HepG2 (cell line): Measurements from ENCODE around the gene UBAC2. TPM values are rescaled to one million over a fixed set of nuclear protein-coding genes. Genes with fewer than 3 reads are reported as not detected.

Experiments used
- AGO1 ChIP-seq: fragments of 200-400 bp; formaldehyde crosslinking; IDR thresholded peaks from 2 replicates; pipeline ENCODE4 v1.6.1; 2017; ENCODE audit warnings: mild to moderate bottlenecking, low read depth, low read length, moderate library complexity; ENCODE audit not compliant: poor library complexity, severe bottlenecking
- ARNTL ChIP-seq: sonication (generic); formaldehyde crosslinking; IDR thresholded peaks from 2 replicates; pipeline ENCODE4 v1.4.0; 2020; ENCODE audit warnings: mild to moderate bottlenecking, missing genetic modification reagents
- ELF4 ChIP-seq: sonication (generic); formaldehyde crosslinking; IDR thresholded peaks from 2 replicates; pipeline ENCODE4 v1.5.0; 2020; ENCODE audit warnings: missing genetic modification reagents, mild to moderate bottlenecking, moderate library complexity, borderline replicate concordance
- FUBP1 ChIP-seq: sonication (generic); formaldehyde crosslinking; IDR thresholded peaks from 2 replicates; pipeline ENCODE4 v1.5.1; 2020; ENCODE audit warnings: missing genetic modification reagents, mild to moderate bottlenecking, borderline replicate concordance
- HOXA7 ChIP-seq: sonication (generic); formaldehyde crosslinking; IDR thresholded peaks from 2 replicates; pipeline ENCODE4 v1.8.1; 2022; ENCODE audit warnings: mild to moderate bottlenecking, missing genetic modification reagents, moderate library complexity
- KDM5B ChIP-seq: sonication (generic); formaldehyde crosslinking; IDR thresholded peaks from 2 replicates; pipeline ENCODE4 v1.4.0; 2020; ENCODE audit warnings: missing genetic modification reagents, mild to moderate bottlenecking, borderline replicate concordance
- NFKB2 ChIP-seq: sonication (generic); formaldehyde crosslinking; IDR thresholded peaks from 2 replicates; pipeline ENCODE4 v1.4.0; 2020; ENCODE audit warnings: missing genetic modification reagents, borderline replicate concordance
- NFKBIZ ChIP-seq: IDR thresholded peaks from 2 replicates; pipeline ENCODE4 v1.6.1; 2018; ENCODE audit warnings: missing genetic modification reagents, missing compliant biosample characterization
- SAP130 ChIP-seq: IDR thresholded peaks from 2 replicates; pipeline ENCODE4 v1.6.1; 2016; ENCODE audit warnings: low read depth
- SCMH1 ChIP-seq: sonication (generic); formaldehyde crosslinking; IDR thresholded peaks from 2 replicates; pipeline ENCODE4 v1.9.0; 2021; ENCODE audit warnings: missing genetic modification reagents, mild to moderate bottlenecking, borderline replicate concordance
- ZMYM4 ChIP-seq: sonication (generic); formaldehyde crosslinking; IDR thresholded peaks from 2 replicates; pipeline ENCODE4 v1.8.1; 2023; ENCODE audit warnings: mild to moderate bottlenecking, missing genetic modification reagents
- ZNF30 ChIP-seq: sonication (generic); formaldehyde crosslinking; IDR thresholded peaks from 2 replicates; pipeline ENCODE4 v1.5.0; 2020; ENCODE audit warnings: mild to moderate bottlenecking, missing genetic modification reagents
- ZNF788 ChIP-seq: sonication (generic); formaldehyde crosslinking; IDR thresholded peaks from 2 replicates; pipeline ENCODE4 v1.5.0; 2020; ENCODE audit warnings: mild to moderate bottlenecking, missing genetic modification reagents, borderline replicate concordance
- polyA plus RNA-seq, 8 experiments: library from polyadenylated mRNA; depleted of rRNA in 3 of 8; stranded (reverse) in 7 of 8; unstranded in 1 of 8; fragments of >200 nt; fragmentation: Illumina TruSeq in 4 of 8; extraction: Trizol in 4 of 8; gene quantifications; 2 replicates each; pipeline versions ENCODE4 v1.2.1 to v1.2.3, GENCODE V29; 2011 to 2016; ENCODE audit warnings: low read depth in 4 of 8, missing spikeins in 1 of 8, mixed read lengths in 1 of 8; ENCODE audit not compliant: insufficient read depth in 1 of 8
- total RNA-seq, 5 experiments: library from RNA; depleted of rRNA; stranded (reverse); fragments of >200 nt; fragmentation: Illumina TruSeq; extraction: Trizol; gene quantifications; 2 replicates each; pipeline ENCODE4 v1.2.3, GENCODE V29; 2016; ENCODE audit warnings: low read depth in 1 of 5
- TF ChIP-seq, protein P1 (sequence below): fragments of 450-650 bp; IDR thresholded peaks from 2 replicates; pipeline ENCODE4 v1.6.1; 2017; ENCODE audit warnings: mild to moderate bottlenecking

Gene UBAC2
- total and polyA plus RNA-seq, 2 of the 13 experiments (the other 11 are each of a cell fraction or from before 2014, with no cell fraction given) = 61.3 to 80.8 TPM

DNA sequence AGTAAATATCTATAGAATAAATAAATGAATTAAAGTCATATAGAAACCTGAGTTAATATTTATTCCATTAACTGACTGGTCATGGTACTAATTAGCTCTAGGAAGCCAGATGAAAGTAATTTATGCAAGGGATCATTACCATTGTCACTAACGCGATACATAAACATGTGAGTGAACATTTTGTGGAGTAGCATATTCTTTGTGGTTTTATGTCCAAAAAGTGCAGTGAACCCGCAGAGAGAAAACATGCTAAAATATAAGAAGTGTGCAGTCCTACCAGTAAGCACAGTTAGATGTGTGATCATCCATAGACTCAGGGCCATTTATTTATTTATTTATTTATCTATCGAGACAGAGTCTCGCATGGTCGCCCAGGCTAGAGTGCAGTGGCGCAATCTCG, 104.9 kb downstream of the UBAC2 start (continued):
- TF ChIP-seq FUBP1 (no peak), KDM5B (no peak), AGO1 (no peak), HOXA7 (CRISPR knock-in tag) (no peak), NFKB2 (no peak), ARNTL (CRISPR knock-in tag) (no peak), ZMYM4 (CRISPR knock-in tag) (no peak), SCMH1 (CRISPR knock-in tag) (no peak), ZNF30 (CRISPR knock-in tag) (no peak), NFKBIZ (CRISPR knock-in tag) (no peak), SAP130 (no peak), ZNF788 (CRISPR knock-in tag) (no peak), ELF4 (CRISPR knock-in tag) (no peak)
- TF ChIP-seq, protein P1, sequence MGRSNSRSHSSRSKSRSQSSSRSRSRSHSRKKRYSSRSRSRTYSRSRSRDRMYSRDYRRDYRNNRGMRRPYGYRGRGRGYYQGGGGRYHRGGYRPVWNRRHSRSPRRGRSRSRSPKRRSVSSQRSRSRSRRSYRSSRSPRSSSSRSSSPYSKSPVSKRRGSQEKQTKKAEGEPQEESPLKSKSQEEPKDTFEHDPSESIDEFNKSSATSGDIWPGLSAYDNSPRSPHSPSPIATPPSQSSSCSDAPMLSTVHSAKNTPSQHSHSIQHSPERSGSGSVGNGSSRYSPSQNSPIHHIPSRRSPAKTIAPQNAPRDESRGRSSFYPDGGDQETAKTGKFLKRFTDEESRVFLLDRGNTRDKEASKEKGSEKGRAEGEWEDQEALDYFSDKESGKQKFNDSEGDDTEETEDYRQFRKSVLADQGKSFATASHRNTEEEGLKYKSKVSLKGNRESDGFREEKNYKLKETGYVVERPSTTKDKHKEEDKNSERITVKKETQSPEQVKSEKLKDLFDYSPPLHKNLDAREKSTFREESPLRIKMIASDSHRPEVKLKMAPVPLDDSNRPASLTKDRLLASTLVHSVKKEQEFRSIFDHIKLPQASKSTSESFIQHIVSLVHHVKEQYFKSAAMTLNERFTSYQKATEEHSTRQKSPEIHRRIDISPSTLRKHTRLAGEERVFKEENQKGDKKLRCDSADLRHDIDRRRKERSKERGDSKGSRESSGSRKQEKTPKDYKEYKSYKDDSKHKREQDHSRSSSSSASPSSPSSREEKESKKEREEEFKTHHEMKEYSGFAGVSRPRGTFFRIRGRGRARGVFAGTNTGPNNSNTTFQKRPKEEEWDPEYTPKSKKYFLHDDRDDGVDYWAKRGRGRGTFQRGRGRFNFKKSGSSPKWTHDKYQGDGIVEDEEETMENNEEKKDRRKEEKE = no peak
